PC-9 (cell line): Measurements from ENCODE around the gene WBP4. TPM values are rescaled to one million over a fixed set of nuclear protein-coding genes. Genes with fewer than 3 reads are reported as not detected.
"Not testable (repeated sequence)": the region's sequence is repeated elsewhere in the genome, so short reads cannot be mapped to it uniquely, and the experiment has no call there.

Source experiments
- BruUV-seq: library from RNA; stranded (reverse); fragments of 400-500 nt; replicated peaks from 2 replicates; lab custom pipeline; 2021; lab: Mats Ljungman, UMichigan
- CTCF ChIA-PET: fragments of 300-600 bp; sonication (Branson Sonifier 250); formaldehyde crosslinking; loops from one replicate; lab custom pipeline; 2022; ENCODE audit warnings: antibody characterized with exemption; lab: Charles Lee
- POLR2A ChIA-PET: fragments of 300-600 bp; sonication (Branson Sonifier 250); formaldehyde crosslinking; loops from one replicate; lab custom pipeline; 2022; ENCODE audit warnings: antibody characterized with exemption; ENCODE audit not compliant: unreplicated experiment; lab: Charles Lee
- DNase-seq, 2 experiments: peaks; one replicate each; pipeline versions ENCODE4 v3.0.0 to v3.0.0-alpha.2; 2015 to 2022; ENCODE audit warnings: mixed read lengths in 1 of 2
- H2AFZ ChIP-seq: fragments of 200-600 bp; sonication (generic); 2 replicates; pipeline ENCODE4 v1.8.1; 2017; ENCODE audit warnings: antibody characterized with exemption
- H3F3A ChIP-seq: fragments of 200-600 bp; sonication (generic); 2 replicates; pipeline ENCODE4 v1.8.1; 2017; ENCODE audit warnings: antibody characterized with exemption, mild to moderate bottlenecking, low read depth; ENCODE audit not compliant: insufficient read depth
- H3K27ac ChIP-seq: fragments of 200-600 bp; sonication (generic); 2 replicates; pipeline ENCODE4 v1.6.1; 2016; ENCODE audit warnings: mixed run types
- H3K27me3 ChIP-seq: fragments of 200-600 bp; sonication (generic); 2 replicates; pipeline ENCODE4 v1.6.1; 2016; ENCODE audit warnings: low read depth, mixed run types; ENCODE audit not compliant: insufficient read depth
- H3K36me3 ChIP-seq: fragments of 200-600 bp; sonication (generic); 2 replicates; pipeline ENCODE4 v1.6.1; 2016; ENCODE audit warnings: low read depth, mixed run types
- H3K4me1 ChIP-seq: fragments of 200-600 bp; sonication (generic); replicated peaks from 2 replicates; pipeline ENCODE4 v1.6.1; 2016; ENCODE audit warnings: mixed run types; ENCODE audit not compliant: insufficient read depth
- H3K4me2 ChIP-seq: fragments of 200-600 bp; sonication (generic); 2 replicates; pipeline ENCODE4 v1.6.1; 2017; ENCODE audit warnings: mixed run types
- H3K4me3 ChIP-seq: fragments of 200-600 bp; sonication (generic); 2 replicates; pipeline ENCODE4 v1.6.1; 2016; ENCODE audit warnings: mixed run types
- H3K79me2 ChIP-seq: fragments of 200-600 bp; sonication (generic); 2 replicates; pipeline ENCODE4 v1.6.1; 2017; ENCODE audit warnings: low read depth, mixed run types
- H3K9me2 ChIP-seq: fragments of 200-600 bp; sonication (generic); 2 replicates; pipeline ENCODE4 v1.8.1; 2017; ENCODE audit warnings: mild to moderate bottlenecking; ENCODE audit not compliant: insufficient read depth
- H3K9me3 ChIP-seq: fragments of 200-600 bp; sonication (generic); 2 replicates; pipeline ENCODE4 v1.8.1; 2016; ENCODE audit warnings: low read depth; ENCODE audit not compliant: insufficient read depth
- H4K20me1 ChIP-seq: fragments of 200-600 bp; sonication (generic); 2 replicates; pipeline ENCODE4 v1.8.1; 2017; ENCODE audit not compliant: insufficient read depth
- CTCF ChIP-seq: fragments of 200-600 bp; sonication (generic); conservative IDR thresholded peaks from 2 replicates; pipeline ENCODE4 v1.6.1; 2017; ENCODE audit warnings: mixed run types, antibody characterized with exemption, mild to moderate bottlenecking, moderate library complexity
- EZH2 ChIP-seq: fragments of 200-600 bp; sonication (generic); IDR thresholded peaks from 2 replicates; pipeline ENCODE4 v1.8.0; 2017; ENCODE audit warnings: antibody characterized with exemption, low read depth
- intact Hi-C: fragments of 100-400 bp; cut with micrococcal nuclease; formaldehyde crosslinking; loops from one replicate; pipeline ENCODE4 v1.10.0; 2022; ENCODE audit not compliant: unreplicated experiment
- total RNA-seq: library from RNA; stranded (reverse); gene quantifications from 2 replicates; pipeline ENCODE4 v1.2.3, GENCODE V29; 2021

The WBP4 gene
- total RNA-seq, 1 experiment from 2014 or later = 6.3 TPM

DNA sequence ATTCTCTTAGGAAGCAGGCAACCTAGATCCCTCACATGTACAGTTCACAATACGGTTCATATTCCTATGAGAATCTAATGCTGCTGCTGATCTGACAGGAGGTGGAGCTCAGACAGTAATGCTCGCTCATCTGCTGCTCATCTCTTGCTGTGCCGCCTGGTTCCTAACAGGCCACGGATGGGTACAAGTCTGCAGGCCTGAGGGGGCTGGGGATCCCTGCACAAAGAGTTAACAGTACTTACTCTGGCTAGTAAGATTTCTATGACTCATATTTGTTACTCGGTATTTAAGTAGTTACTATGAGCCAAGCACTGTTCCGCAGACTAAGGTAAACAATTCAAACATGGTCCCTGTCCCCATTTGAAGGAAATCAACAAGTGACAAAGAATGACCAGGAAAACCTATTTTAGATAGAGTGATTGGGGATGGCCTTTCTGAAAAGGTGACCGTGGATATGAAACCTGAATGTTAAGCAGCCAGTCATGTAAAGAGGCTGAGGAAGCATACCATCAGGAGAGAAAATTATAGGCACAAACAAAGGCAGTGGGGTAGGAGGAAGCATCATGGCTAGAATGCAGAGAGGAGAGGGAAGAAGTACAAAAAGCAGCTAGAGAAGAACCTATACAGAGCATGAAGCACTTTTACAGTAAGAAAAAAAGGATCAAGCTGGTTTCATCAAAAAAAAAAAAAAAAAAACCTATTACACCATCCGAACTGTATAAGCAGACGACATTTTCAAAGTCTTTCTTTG, 20.6 kb upstream of the WBP4 start:
- ChIA-PET CTCF (no interaction called here), POLR2A (interaction anchor here (0.6 to 0.7 kb wide), 2 partner anchors 13 to 14 kb away, joined by 7 to 18 read pairs; no protein-coding TSS in a partner anchor)
- Histone ChIP-seq H3K27ac (no peak overlapping the region), H3F3A (no peaks in the 10 kb centered on the region), H3K27me3 (no peaks in the 10 kb centered on the region), H3K9me3 (no peaks in the 10 kb centered on the region), H3K36me3 (no peaks in the 10 kb centered on the region), H3K4me3 (no peak overlapping the region), H3K4me1 (no peaks in the 10 kb centered on the region), H4K20me1 (no peaks in the 10 kb centered on the region), H2AFZ (no peak overlapping the region), H3K79me2 (peaks cover 12% of the 10 kb centered on the region), H3K9me2 (no peaks in the 10 kb centered on the region), H3K4me2 (no peak overlapping the region)
- intact Hi-C loops = no loop called here
- TF ChIP-seq EZH2 = no peak
- TF ChIP-seq CTCF = no peak
- no peak for DNase-seq
- no TSS peak for BruUV-seq

GRCh38 chr13:41042419-41042818, 18.9 kb upstream of the WBP4 start:
- not testable (repeated sequence) for H3K79me2 ChIP-seq, H3K9me2 ChIP-seq

GRCh38 chr13:41048640-41049039, 12.7 kb upstream of the WBP4 start:
- POLR2A ChIA-PET = no interaction called here
- H3K4me1 ChIP-seq = peaks cover 5% of the 10 kb centered on the region
- no peak overlapping the region for H3K4me3 ChIP-seq
- no peak overlapping the region for H2AFZ ChIP-seq
- H3K79me2 ChIP-seq = peaks cover 45% of the 10 kb centered on the region
- no peaks in the 10 kb centered on the region for H3K9me2 ChIP-seq
- TF ChIP-seq CTCF (no peak), EZH2 (no peak)
- H4K20me1 ChIP-seq = no peaks in the 10 kb centered on the region
- 0 out of 2 replicates have a peak, but pooled peaks cover 7% of the 10 kb centered on the region for H3F3A ChIP-seq
- intact Hi-C loops = no loop called here
- no peak overlapping the region for H3K27ac ChIP-seq
- no TSS peak for BruUV-seq
- H3K36me3 ChIP-seq = no peaks in the 10 kb centered on the region
- H3K9me3 ChIP-seq = no peaks in the 10 kb centered on the region; the same call in 1 of the 2 replicates
- no peak overlapping the region for H3K4me2 ChIP-seq
- CTCF ChIA-PET = interaction anchor here (0.6 kb wide), 1 partner anchor 81 kb away, joined by 3 read pairs; no protein-coding TSS in a partner anchor
- DNase-seq = no peak
- no peaks in the 10 kb centered on the region for H3K27me3 ChIP-seq

More at GRCh38 chr13:41042419-41042818, 18.9 kb upstream of the WBP4 start:
- H3K36me3 ChIP-seq, H3K4me2 ChIP-seq, H3F3A ChIP-seq, H3K4me1 ChIP-seq, H3K4me3 ChIP-seq, H3K27ac ChIP-seq, H3K9me3 ChIP-seq, H4K20me1 ChIP-seq, intact Hi-C loops, POLR2A ChIA-PET, H2AFZ ChIP-seq, DNase-seq, H3K27me3 ChIP-seq, CTCF ChIA-PET, BruUV-seq: not testable (repeated sequence)
